K562 (cell line): ENCODE data around the gene TRDMT1. TPM values are rescaled to one million over a fixed set of nuclear protein-coding genes. Genes with fewer than 3 reads are reported as not detected.

Source experiments
- CREB1 ChIP-seq, 2 experiments: sonication (generic) in 1 of 2; formaldehyde crosslinking in 1 of 2; IDR thresholded peaks; 2 replicates each; pipeline versions ENCODE4 v1.6.1 to v1.8.0; 2012 to 2022; ENCODE audit warnings: inconsistent platforms in 1 of 2, mild to moderate bottlenecking in 1 of 2, missing genetic modification reagents in 1 of 2, moderate library complexity in 1 of 2
- KLF16 ChIP-seq: IDR thresholded peaks from 2 replicates; pipeline ENCODE4 v1.6.1; 2016; ENCODE audit warnings: antibody characterized with exemption
- NCOA6 ChIP-seq: fragments of 450-650 bp; IDR thresholded peaks from 2 replicates; pipeline ENCODE4 v1.6.1; 2017; ENCODE audit warnings: mild to moderate bottlenecking
- NCOR1 ChIP-seq: fragments of 450-650 bp; IDR thresholded peaks from 2 replicates; pipeline ENCODE4 v1.6.1; 2016; ENCODE audit warnings: mild to moderate bottlenecking, moderate library complexity
- NR3C1 ChIP-seq: sonication (generic); formaldehyde crosslinking; IDR thresholded peaks from 2 replicates; pipeline ENCODE4 v1.8.1; 2022; ENCODE audit warnings: missing genetic modification reagents
- PTRF ChIP-seq: fragments of 450-650 bp; IDR thresholded peaks from 2 replicates; pipeline ENCODE4 v1.6.1; 2016; ENCODE audit warnings: mild to moderate bottlenecking, missing genetic modification characterization, missing compliant biosample characterization
- SFPQ ChIP-seq: fragments of 200-400 bp; formaldehyde crosslinking; IDR thresholded peaks from 2 replicates; pipeline ENCODE4 v1.6.1; 2017; ENCODE audit warnings: mild to moderate bottlenecking, low read depth, low read length, moderate library complexity
- STAT5B ChIP-seq: fragments of 250-450 bp; sonication (Bioruptor Pico); IDR thresholded peaks from 2 replicates; pipeline ENCODE4 v1.8.0; 2021; ENCODE audit warnings: mild to moderate bottlenecking, inconsistent platforms
- TAF9B ChIP-seq: fragments of 450-650 bp; IDR thresholded peaks from 2 replicates; pipeline ENCODE4 v1.6.1; 2018; ENCODE audit warnings: mild to moderate bottlenecking; ENCODE audit not compliant: partially characterized antibody
- YY1 ChIP-seq, 3 experiments: IDR thresholded peaks; 2 replicates each; pipeline ENCODE4 v1.6.1; 2011; ENCODE audit warnings: low read length in 2 of 3, mild to moderate bottlenecking in 2 of 3, moderate library complexity in 2 of 3, borderline replicate concordance in 1 of 3, control low read depth in 1 of 3, low read depth in 1 of 3; ENCODE audit not compliant: insufficient read depth in 3 of 3, insufficient replicate concordance in 2 of 3, control insufficient read depth in 1 of 3, insufficient read length in 1 of 3; ENCODE audit errors: extremely low read depth in 1 of 3
- ZBTB40 ChIP-seq, 2 experiments: fragments of 450-650 bp in 1 of 2; sonication (generic) in 1 of 2; formaldehyde crosslinking in 1 of 2; IDR thresholded peaks; 2 replicates each; pipeline versions ENCODE4 v1.7.1 to v1.9.0; 2016 to 2022; ENCODE audit warnings: inconsistent platforms in 1 of 2, mild to moderate bottlenecking in 1 of 2, missing genetic modification reagents in 1 of 2
- ZNF583 ChIP-seq: fragments of 250-450 bp; sonication (Bioruptor Pico); IDR thresholded peaks from 2 replicates; pipeline ENCODE4 v1.4.0; 2020
- ZNF644 ChIP-seq: fragments of 200-800 bp; sonication (Bioruptor generic); IDR thresholded peaks from 2 replicates; pipeline ENCODE4 v1.6.1; 2016; ENCODE audit warnings: low read depth, missing genetic modification characterization, missing compliant biosample characterization
- polyA plus RNA-seq, 8 experiments: library from polyadenylated mRNA; depleted of rRNA in 4 of 8; stranded (reverse) in 5 of 8; unstranded in 3 of 8; fragments of >200 nt; fragmentation: Nextera tagmentation in 2 of 8; fragmentation: Illumina TruSeq in 1 of 8; extraction: Ambion mirVana in 2 of 8; extraction: Trizol in 1 of 8; gene quantifications; 2 replicates each; pipeline versions ENCODE4 v1.2.1 to v1.2.3, GENCODE V29; 2011 to 2014; ENCODE audit warnings: inconsistent platforms in 1 of 8, missing spikeins in 1 of 8
- total RNA-seq, 7 experiments: library from RNA; depleted of rRNA in 6 of 7; stranded (reverse); fragments of >200 nt in 6 of 7; fragmentation: Illumina TruSeq in 2 of 7; extraction: Trizol in 2 of 7; gene quantifications; 2 replicates each; pipeline versions ENCODE4 v1.2.1 to v1.2.3, GENCODE V29; 2011 to 2021; ENCODE audit warnings: low replicate concordance in 1 of 7
- TF ChIP-seq, protein P1 (sequence below): fragments of 250-450 bp; sonication (Bioruptor Pico); IDR thresholded peaks from 2 replicates; pipeline ENCODE4 v1.8.0; 2022; ENCODE audit warnings: moderate library complexity, mild to moderate bottlenecking, inconsistent platforms

The TRDMT1 gene
- total and polyA plus RNA-seq, 9 of the 15 experiments (the other 6 are each of a cell fraction or from before 2014, with no cell fraction given), result 5.4 to 12.6 (median 9.3) TPM

GRCh38 chr10:17216217-17216900 lies 14.9 kb upstream of the TRDMT1 start (continued):
- TF ChIP-seq STAT5B (no peak), ZNF583 (no peak), TAF9B (peak; percentile 47), PTRF (no peak), NCOR1 (peak; percentile 59), NCOA6 (no peak), ZNF644 (no peak), CREB1 (IDR thresholded peaks at IDR 0.05) (no peak), CREB1 (CRISPR knock-in tag; IDR thresholded peaks at IDR 0.05) (no peak), NR3C1 (CRISPR knock-in tag) (no peak), YY1 (IDR thresholded peaks at IDR 0.05; ENCODE audit: borderline replicate concordance in 1 of 3, control insufficient read depth in 1 of 3, extremely low read depth in 1 of 3, insufficient read depth in 3 of 3, insufficient read length in 1 of 3, insufficient replicate concordance in 2 of 3, low read depth in 1 of 3, low read length in 2 of 3) (no peak), KLF16 (no peak), SFPQ (no peak), ZBTB40 (IDR thresholded peaks at IDR 0.05) (no peak), ZBTB40 (CRISPR knock-in tag; IDR thresholded peaks at IDR 0.05) (no peak)
- TF ChIP-seq, protein P1, sequence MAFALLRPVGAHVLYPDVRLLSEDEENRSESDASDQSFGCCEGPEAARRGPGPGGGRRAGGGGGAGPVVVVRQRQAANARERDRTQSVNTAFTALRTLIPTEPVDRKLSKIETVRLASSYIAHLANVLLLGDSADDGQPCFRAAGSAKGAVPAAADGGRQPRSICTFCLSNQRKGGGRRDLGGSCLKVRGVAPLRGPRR (CRISPR knock-in tag), result no peak
